Measurements from ENCODE around the gene NR1D1.
A peak's percentile ranks its signal among the peaks of the same experiment; 100 is the strongest.

Gene NR1D1

GRCh38 chr17:40074871-40075200, 25.6 kb downstream of the NR1D1 start:
- no peak for DNase-seq

DNA sequence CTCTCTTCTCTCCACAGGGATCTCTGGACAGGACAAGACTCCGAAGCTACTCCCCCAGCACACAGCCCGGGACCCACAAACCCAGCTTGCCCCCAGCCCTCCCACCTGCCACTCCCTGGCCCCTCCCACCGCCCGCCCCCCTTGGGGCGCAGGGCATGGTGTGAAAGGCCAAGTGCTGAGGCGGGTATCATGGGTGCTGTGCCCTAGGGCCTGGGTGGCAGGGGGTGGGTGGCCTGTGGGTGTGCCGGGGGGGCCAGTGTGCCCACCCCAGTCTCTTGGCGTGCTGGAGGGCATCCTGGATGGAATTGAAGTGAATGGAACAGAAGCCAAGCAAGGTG, 26.2 kb downstream of the NR1D1 start:
- no peak for DNase-seq

- DNase-seq: no peak
Measured at GRCh38 chr17:40073454-40074174, 26.8 kb downstream of the NR1D1 start.

- no peak for DNase-seq
Measured at GRCh38 chr17:40072735-40073346, 27.5 kb downstream of the NR1D1 start.

- no peak for DNase-seq
Measured at GRCh38 chr17:40072040-40072734, 28.2 kb downstream of the NR1D1 start.

- DNase-seq: no peak
Measured at GRCh38 chr17:40071313-40072039, 28.9 kb downstream of the NR1D1 start.

GRCh38 chr17:40070709-40071312, 29.6 kb downstream of the NR1D1 start:
- no peak for DNase-seq

DNA sequence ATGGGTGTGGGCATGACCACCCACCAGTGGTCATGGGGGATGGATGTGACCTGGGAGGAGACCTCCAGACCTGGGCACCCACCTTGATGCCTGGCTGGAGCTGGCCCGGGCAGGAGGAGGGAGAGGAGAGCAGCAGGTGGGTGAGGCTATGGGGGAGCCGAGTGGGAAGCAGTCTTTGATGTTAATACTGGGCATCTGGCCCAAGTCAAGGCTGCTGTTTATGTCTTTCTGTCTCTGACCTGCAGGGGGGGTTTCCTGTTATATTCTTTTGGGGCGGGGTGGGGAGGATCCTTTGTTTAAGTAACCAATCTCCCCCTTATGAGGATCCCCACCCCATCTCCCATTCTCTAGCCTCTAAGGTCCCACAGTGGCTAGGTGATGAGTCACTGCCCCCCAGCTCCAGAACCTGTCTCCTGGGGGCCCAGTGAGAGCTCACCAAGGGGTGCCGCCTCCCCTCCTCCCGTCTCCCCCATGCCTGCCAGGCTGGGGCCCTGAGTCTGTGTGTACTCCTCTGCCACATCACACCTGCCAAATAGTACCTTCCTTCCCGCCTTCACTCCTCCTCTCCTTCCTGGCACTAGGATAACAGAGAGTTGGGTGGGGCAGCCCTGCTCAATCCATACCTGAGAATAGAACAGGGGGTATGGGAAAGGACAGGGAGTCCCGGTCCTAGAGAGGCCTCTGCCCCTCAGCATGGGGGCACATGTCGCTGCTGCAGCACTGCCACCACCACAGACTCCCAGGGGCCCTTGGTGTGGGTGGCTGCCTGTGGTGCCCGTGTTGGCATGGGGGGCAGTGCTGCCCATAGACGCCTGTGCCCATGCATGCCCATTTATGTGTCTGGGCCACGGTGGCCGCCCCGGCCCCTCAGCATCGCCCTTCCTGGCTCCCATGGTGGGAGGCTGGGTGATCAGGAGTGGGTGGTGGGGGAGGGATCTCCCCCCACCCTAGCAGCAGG, 30.4 kb downstream of the NR1D1 start:
- no peak for DNase-seq

DNA sequence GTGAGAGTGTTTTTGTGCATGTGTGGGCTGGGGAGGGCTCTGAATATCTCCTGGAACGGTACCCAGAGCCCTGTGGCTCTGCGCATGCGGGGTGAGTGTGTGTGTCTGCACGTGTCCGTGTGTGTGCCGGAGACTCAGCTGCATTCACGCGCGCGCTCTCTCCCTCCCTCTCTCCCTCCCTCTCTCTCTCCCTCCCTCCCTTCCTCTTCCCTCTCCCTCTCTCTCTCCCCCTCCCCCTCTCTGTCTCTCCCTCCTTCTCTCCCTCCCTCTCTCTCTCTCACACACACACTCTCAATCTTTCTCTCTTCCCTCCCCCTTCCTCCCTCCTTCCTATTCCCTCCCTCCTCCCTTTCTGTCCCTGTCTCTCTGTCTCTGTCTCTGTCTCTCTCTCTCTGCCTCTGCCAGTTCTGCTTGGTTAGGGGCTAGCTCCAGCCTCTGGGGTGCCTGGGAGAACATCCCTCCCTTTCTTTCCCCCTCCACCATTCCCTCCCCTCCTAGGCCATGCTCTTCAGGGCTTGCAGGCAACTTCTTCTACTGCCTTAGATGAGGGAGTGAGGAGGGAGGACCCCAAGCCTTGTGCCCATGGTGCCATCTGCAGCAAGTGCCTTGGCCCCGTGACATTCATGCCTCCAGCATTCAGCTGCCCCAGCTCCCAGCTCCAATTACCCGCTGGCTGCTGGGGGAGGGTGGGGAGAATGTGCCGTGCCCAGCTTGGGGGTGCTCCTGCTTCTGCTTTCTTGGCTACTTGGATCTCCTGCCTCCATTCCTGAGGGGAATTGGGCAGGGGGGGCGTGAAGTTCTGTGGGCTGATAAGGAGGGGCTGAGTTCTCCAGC, 31.3 kb downstream of the NR1D1 start:
- DNase-seq: no peak

DNA sequence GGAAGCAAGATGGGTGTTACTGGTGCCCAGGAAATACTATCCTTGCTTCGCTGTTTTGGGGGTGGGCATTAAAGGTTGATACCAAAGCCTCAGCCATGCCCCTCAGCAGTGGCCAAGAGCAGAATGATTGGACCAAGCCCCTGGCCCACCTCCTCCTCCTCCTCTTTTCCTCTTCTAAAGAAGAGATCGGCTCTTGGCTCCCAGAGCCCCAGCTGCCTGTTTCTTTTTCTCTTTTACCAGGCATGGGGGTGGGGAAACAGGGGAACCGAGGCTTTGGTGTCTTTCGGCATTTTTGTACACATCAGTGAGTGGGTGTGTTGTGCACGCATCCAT, 31.8 kb downstream of the NR1D1 start:
- DNase-seq: peak; percentile 36

- DNase-seq: no peak
Measured at GRCh38 chr17:40068129-40068581, 32.2 kb downstream of the NR1D1 start.

DNA sequence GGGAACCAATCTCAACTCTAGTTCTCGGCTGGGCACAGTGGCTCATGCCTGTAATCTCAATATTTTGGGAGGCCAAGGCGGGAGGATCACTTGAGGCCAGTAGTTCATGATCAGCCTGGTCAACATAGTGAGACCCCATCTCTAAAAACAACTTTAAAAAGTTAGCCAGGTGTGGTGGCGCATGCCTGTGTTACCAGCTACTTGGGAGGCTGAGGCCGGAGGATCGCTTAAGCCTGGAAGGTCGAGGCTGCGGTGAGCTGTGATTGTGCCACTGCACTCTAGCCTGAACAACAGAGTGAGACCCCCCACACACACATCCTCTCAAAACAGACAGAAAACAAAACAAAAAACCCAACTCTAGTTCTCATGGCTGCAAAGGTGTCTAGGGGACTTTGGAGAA, 32.7 kb downstream of the NR1D1 start:
- DNase-seq: no peak

DNA sequence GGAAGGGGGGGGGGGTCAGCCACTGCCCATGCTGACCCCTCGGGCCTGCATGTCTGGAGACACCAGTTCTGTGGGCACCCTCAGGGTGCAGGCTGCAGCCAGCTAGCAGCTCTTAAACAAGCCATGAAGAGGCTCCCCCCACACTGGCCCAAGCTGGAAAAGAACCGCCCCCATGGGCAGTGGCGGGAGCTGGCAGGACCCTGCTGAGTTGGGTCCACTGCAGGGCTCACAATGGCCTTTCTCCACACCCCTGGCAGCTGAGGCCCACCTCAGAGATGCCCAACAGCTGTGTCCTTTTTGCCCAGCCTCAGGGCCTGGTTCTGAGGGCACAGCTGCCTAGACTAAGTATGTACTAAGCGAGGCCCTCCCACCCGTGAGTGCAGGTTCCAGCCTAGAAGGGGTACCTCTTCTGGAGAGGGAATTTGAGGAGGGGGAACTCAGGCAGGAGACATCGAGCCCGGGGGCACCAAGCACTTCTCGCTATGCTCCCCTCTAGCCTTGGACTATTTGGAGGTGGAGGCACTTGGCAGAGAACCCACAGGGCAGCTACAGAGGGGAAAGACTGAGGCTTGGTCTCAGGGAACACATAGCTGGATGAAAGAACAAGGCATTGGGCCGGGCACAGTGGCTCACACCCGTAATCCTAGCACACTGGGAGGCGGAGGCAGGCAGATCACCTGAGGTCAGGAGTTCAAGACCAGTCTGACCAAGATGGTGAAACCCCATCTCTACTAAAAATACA, 34.4 kb downstream of the NR1D1 start:
- no peak for DNase-seq

GRCh38 chr17:40064971-40065768, 35.2 kb downstream of the NR1D1 start:
- DNase-seq: no peak

- DNase-seq: no peak
Measured at GRCh38 chr17:40063901-40064531, 36.4 kb downstream of the NR1D1 start.

GRCh38 chr17:40063187-40063771, 37.1 kb downstream of the NR1D1 start:
- peak; percentile 35 for DNase-seq

- DNase-seq: no peak
Measured at GRCh38 chr17:40062329-40063186, 37.8 kb downstream of the NR1D1 start, which contains the start of gene THRA. THRA (plus strand) TSS chr17:40062965; CDS start chr17:40074489, 11,524 bp downstream.

All from KG1 (cell line).